ENCODE measurements around the gene STEAP1.
"Not testable (repeated sequence)": the region's sequence is repeated elsewhere in the genome, so short reads cannot be mapped to it uniquely, and the experiment has no call there.

STEAP1 gene

GRCh38 chr7:90153943-90154771, at the start of gene STEAP1:
Gene STEAP1 (plus strand): TSS chr7:90154469. CDS start chr7:90159789, 5,320 bp downstream.
- peak; percentile 86 for DNase-seq (ENCODE audit: low read depth)
- H3K4me3 ChIP-seq (ENCODE audit: low read depth, low read length) = peak within 1 kb of the TSS; percentile 72
- TF ChIP-seq CTCF (IDR thresholded peaks at IDR 0.05; ENCODE audit: control insufficient read depth, extremely low read depth, insufficient read depth) = peak; percentile 93

GRCh38 chr7:90114972-90115371, 39.3 kb upstream of the STEAP1 start:
- H3K4me3 ChIP-seq (ENCODE audit: low read depth, low read length); DNase-seq (ENCODE audit: low read depth): not testable (repeated sequence)

- H3K4me3 ChIP-seq (ENCODE audit: low read depth, low read length); DNase-seq (ENCODE audit: low read depth): not testable (repeated sequence)
Observed at GRCh38 chr7:90118551-90119177, 35.6 kb upstream of the STEAP1 start.

- H3K4me3 ChIP-seq (ENCODE audit: low read depth, low read length) = no peak overlapping the region
- DNase-seq (ENCODE audit: low read depth) = no peak
Observed at GRCh38 chr7:90119178-90119971, 34.9 kb upstream of the STEAP1 start.

GRCh38 chr7:90120205-90120604, 34.1 kb upstream of the STEAP1 start:
- DNase-seq (ENCODE audit: low read depth); H3K4me3 ChIP-seq (ENCODE audit: low read depth, low read length): not testable (repeated sequence)

More at GRCh38 chr7:90119178-90119971, 34.9 kb upstream of the STEAP1 start:
- TF ChIP-seq CTCF (IDR thresholded peaks at IDR 0.05; ENCODE audit: control insufficient read depth, extremely low read depth, insufficient read depth) = no peak

GRCh38 chr7:90131746-90132145, 22.5 kb upstream of the STEAP1 start:
- not testable (repeated sequence) for DNase-seq (ENCODE audit: low read depth); H3K4me3 ChIP-seq (ENCODE audit: low read depth, low read length)

GRCh38 chr7:90147079-90147960, 6.9 kb upstream of the STEAP1 start:
- not testable (repeated sequence) for H3K4me3 ChIP-seq (ENCODE audit: low read depth, low read length); DNase-seq (ENCODE audit: low read depth)

GRCh38 chr7:90149428-90149827, 4.8 kb upstream of the STEAP1 start:
- not testable (repeated sequence) for DNase-seq (ENCODE audit: low read depth); H3K4me3 ChIP-seq (ENCODE audit: low read depth, low read length)
- TF ChIP-seq CTCF (IDR thresholded peaks at IDR 0.05; ENCODE audit: control insufficient read depth, extremely low read depth, insufficient read depth) = peak; percentile 54

- not testable (repeated sequence) for DNase-seq (ENCODE audit: low read depth); H3K4me3 ChIP-seq (ENCODE audit: low read depth, low read length)
Observed at GRCh38 chr7:90151884-90152283, 2.4 kb upstream of the STEAP1 start.

Data from LNCaP clone FGC (cell line).